ENCODE data around the gene AMBRA1.
"Not testable (repeated sequence)": the region's sequence is repeated elsewhere in the genome, so short reads cannot be mapped to it uniquely, and the experiment has no call there.

Gene AMBRA1

DNA sequence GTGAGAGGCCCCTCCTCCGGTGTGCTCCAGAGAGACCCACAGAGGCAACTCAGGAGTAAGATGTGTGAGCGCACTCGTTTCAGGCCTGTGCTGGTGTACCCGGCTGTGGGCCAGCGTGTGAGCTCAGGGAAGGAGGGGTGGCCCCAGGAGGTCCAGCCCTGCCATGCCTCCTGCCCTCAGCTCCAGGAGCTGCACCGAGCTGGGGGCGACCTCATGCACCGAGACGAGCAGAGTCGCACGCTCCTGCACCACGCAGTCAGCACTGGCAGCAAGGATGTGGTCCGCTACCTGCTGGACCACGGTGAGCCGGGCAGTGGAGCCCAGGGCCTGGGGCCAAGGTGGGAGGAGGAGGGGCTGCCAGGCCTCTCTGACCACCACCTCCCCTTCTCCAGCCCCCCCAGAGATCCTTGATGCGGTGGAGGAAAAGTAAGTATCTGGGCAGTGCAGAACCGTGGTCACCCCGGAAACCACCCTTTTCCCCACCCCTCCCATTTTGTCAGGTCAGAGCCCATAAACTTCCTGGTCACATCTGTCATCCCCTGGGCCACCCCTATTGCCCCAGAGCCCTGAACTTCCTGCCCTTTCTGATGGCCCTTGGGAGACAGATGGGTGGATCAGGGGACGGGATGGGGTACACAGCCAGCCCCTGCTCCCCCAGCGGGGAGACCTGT, 214.9 kb downstream of the AMBRA1 start:
- DNase-seq = no peak

DNA sequence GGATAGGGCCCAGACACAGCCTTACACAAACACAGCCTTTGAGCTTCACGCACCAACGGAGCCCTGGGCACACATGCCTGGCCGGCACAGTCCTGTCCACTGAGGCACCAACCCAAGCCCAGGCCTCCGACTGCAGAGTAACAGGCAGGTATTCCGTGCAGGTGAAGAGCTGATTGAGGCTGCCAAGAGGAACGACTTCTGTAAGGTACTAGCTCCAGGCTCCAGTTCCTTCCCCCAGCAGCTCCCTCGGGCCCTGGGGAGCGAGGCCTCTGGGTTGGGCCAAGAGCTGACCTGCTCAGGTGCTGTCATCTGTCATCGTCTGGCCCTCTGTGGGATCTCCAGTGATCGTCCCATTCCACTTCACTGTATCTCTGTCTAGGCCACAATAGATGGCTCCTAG, 215.5 kb downstream of the AMBRA1 start:
- no peak for DNase-seq

DNA sequence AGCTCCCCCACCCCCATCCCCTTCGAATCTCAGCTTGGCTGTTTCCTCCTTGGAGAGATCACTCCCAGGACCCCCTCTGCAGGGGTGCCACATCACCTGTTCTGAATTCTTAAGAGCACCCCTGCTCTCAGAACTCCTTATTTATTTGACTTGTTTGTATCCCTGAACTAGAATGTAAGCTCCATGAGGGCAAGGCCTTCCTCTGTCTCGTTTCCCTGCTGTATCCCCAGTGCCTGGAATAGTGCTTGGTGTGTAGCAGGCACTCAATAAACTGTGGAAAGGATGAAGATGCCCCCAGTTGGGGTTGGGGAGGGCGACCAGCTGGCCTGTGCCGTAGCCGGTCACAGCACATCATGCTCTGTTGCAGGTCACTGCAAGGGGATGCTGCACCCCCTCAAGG, 216.0 kb downstream of the AMBRA1 start:
- no peak for DNase-seq

DNA sequence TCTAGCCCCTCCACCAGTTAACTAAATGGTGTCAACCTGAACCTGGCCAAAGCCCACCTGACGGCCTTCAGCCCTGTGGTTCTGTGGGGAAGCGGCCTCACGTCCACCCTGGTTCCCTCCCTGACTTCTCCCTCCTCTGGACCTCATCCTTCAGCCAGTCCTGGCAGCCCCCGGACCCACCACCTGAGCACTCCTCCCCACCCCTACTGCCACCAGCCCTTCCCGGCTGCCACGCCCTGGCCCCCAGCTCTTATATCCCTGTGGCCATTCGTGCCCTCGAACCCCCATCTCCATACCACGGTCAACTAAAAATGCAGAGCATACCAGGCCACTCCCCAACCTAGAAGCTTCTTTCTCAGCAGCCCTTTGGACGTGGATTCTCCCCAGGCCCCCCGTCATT, 216.5 kb downstream of the AMBRA1 start:
- DNase-seq = no peak

DNA sequence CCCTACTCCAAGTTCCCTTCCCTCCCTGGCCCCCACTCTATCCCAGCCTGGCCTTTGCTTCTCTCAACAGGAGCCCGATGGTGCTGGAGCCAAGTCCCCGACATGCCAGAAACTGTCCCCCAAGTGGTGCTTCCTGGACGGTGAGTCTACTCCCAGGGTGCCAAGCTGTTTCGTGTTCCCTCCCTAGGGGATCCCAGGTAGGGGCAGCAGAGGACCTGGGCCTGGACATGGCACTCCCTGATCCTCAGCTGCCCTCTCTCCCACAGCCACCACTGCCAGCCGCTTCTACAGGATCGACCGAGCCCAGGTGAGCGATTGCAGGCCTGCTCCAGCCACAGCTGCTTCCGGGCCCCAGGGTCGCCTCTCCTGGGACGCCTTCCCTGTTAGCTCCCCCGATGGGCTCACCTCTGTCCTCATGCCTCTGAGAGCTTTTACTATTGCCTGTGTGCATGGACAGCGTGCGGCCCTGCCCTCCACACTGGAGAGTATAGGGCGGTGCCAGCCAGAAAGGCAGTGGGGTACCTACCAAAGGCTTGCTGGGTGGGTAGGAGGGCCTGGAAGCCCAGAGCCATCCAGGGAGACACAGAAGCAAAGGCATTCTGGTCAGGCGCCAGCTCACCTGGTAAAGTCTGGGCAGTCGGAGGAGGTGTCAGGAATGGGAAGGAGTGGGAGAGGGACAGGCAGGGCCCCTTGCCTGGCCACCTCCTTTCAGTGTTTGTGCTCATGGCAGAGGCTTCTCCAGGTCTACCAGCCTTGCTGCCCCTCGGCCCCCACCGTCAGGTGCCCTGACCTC, 217.4 kb downstream of the AMBRA1 start:
- no peak for DNase-seq

DNA sequence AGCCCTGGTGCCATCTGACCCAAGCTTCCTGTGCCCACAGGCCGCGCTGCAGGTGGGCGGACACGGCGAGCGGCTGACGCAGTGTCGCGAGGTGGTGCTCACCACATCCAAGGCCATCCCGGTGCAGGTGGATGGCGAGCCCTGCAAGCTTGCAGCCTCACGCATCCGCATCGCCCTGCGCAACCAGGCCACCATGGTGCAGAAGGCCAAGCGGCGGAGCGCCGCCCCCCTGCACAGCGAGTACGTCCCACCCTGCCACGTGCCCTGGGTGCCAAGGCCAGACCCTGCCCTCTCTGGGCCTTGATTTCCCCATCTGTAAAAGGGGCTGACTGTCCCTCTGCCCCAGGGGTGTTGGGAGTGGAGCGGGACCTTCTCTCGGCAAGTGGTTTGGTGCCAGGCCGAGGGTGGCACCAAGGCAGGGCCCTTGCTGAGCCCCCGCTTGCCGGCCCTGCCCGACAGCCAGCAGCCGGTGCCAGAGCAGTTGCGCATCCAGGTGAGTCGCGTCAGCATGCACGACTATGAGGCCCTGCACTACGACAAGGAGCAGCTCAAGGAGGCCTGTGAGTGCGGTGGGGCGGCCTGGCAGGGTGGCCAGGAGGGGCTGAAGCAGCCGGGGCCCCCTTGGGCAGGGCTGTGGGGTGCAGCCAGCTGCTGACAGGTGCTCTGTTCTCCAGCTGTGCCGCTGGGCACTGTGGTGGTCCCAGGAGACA, 218.3 kb downstream of the AMBRA1 start:
- no peak for DNase-seq

DNA sequence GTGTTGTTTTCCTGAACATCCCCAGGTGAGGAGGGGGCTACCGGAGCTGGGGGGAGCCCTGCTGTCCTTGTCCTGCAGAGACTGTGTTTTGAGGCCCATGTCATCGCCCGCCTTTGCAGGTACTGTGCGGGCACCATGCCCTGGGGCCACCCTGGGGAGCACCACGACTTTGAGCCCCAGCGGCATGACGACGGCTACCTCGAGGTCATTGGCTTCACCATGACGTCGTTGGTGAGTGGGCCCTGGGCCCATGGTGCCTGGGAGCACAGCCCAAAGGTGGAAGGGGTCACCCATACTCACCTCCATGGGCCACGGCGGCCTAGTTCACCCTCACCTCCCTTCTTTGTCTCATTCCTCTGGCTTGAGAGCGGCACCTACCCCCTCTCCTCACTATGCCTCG, 219.0 kb downstream of the AMBRA1 start:
- DNase-seq = no peak

DNA sequence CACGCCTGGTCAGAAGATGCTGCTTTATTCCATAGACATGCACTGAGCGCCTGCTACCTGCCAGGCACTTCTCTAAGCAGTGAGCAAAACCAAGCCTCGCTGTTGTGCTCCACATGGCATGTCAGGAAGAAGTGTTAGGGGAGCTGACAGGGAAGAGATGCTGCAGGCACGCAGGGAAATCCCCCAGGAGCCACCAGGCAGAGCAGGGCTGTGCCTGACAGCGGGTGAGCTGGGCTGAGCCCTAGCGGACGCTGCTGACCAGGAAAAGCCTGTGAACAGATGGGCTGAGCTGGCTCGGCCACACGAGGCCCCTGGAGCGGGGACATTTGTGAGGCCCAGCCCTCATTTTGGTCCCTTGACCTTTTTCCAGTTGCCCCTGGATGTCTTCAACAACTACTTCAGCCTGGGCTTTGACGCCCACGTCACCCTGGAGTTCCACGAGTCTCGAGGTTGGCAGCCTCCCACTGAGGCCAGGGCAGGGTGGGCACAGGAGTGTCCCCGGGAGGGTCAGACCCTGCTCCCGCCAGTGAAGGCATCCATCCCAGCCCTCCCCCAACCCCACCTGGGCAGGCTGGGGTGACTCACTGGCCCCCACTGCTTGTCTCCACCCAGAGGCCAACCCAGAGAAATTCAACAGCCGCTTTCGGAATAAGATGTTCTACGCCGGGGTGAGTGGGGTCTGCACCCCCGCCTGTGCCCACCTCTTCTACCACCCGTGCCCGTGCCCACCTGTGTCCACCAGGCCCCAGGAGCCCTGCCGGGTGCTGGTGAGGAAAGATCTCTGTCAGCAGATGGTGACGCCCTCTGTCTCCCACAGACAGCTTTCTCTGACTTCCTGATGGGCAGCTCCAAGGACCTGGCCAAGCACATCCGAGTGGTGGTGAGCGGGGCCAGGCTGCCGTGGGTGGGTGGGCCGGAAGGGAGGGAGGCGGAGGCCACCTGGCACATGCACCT, 219.8 kb downstream of the AMBRA1 start:
- DNase-seq = no peak

DNA sequence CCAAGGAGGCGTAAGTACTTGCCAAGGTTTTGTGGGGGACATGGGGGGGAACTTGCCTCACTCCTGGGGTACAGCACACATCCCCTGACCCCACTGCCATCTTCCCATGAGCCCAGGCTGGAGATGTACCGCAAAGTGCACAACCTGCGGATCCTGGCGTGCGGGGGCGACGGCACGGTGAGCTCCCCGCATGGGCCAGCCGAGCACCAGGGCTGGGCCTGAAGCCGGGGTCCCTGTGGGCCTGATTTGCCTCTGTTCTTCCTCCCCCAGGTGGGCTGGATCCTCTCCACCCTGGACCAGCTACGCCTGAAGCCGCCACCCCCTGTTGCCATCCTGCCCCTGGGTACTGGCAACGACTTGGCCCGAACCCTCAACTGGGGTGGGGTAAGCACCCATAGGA, 221.3 kb downstream of the AMBRA1 start:
- not testable (repeated sequence) for DNase-seq

DNA sequence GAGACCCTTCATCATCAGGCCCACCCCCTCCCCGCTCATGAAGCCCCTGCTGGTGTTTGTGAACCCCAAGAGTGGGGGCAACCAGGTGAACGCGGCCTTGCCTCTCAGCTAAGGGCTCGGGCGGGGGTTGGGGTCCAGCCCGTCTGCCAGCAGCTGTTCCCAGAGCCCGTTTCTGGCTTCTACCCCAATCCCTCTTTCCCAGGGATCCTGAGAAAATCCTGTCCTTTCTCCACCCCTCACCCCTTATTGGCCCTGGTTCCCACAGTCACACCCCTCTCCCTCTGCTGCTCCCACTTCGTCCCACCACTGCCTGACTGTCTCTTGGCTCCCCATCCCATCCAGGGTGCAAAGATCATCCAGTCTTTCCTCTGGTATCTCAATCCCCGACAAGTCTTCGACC, 221.7 kb downstream of the AMBRA1 start:
- no peak for DNase-seq

DNA sequence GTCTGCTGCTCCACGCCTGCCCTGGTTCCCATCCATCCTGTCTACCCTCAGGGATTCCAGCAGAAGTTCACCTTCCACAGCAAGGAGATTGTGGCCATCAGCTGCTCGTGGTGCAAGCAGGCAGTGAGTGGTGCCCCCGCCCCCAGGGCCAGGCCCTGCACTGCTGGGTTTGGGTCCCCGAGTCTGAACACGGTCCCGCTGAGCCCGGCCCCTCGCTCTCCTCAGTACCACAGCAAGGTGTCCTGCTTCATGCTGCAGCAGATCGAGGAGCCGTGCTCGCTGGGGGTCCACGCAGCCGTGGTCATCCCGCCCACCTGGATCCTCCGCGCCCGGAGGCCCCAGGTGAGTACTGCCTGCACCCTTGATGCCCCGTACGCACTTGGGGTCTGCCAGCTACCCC, 222.6 kb downstream of the AMBRA1 start:
- not testable (repeated sequence) for DNase-seq

DNA sequence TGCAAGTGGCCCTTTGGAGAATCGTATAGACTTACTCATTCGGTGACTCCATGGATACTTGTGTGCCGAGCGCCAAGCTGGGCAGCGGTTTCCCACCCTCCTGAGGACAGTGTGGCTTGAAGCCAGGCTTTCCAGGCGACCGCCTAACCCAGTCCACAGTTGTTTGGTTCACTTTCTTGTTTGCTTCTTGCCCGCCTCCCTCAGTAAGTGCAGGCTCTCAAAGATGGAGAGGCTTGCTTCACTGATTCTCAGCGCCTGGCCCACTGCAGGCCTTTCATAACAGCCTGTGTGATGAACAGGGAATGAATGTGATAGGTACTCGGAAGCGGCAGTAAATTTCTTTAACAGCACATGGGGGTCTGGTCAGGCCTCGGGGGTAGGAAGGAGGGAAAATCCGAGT, 223.6 kb downstream of the AMBRA1 start:
- DNase-seq = no peak

DNA sequence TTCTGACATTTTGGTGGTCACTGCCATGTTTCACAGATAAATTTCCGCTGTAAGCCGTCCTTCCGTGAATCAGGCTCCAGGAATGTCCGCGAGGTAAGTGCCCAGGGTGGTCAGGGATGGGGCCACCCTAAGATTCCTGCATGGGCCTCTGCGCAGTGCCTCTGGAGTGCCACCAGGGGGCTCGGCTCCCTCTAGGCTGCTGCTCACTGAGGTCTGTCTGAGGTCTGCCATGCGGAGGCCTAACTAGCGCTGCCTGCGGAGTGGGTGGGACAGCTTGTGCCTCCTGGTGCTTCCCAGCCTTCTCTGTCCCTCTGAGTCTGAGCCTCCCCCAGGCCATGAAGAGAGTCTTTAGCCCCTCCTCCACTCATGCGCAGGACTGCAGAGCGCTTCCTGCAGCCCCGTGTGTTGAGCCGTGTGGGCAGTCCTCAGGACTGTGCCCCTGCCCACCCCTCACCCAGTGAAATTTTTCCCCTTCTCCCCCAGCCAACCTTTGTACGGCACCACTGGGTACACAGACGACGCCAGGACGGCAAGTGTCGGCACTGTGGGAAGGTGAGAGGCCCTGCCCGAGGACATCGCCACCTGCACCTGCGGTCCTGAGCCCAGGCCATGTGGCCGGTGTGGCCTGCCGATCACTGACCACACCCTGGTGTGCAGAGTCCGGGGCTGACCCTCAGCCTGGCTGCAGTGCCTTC, 224.2 kb downstream of the AMBRA1 start:
- peak; percentile 46 for DNase-seq

DNA sequence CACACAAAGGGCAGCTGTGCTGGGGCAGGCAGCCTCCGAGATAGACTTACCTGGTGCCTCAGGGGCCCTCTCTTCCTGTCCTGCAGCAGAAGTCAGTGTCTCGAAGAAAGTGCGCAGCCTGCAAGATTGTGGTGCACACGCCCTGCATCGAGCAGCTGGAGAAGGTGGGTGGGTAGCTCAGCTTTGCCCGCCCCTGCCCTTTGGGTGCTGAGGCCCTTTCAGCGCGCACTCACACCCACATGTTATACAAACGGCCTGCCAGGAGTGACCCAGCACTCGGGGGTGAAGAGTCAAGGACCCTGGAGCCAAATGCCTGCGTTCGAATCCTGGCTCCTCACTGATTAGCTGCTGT, 225.9 kb downstream of the AMBRA1 start:
- DNase-seq = no peak

DNA sequence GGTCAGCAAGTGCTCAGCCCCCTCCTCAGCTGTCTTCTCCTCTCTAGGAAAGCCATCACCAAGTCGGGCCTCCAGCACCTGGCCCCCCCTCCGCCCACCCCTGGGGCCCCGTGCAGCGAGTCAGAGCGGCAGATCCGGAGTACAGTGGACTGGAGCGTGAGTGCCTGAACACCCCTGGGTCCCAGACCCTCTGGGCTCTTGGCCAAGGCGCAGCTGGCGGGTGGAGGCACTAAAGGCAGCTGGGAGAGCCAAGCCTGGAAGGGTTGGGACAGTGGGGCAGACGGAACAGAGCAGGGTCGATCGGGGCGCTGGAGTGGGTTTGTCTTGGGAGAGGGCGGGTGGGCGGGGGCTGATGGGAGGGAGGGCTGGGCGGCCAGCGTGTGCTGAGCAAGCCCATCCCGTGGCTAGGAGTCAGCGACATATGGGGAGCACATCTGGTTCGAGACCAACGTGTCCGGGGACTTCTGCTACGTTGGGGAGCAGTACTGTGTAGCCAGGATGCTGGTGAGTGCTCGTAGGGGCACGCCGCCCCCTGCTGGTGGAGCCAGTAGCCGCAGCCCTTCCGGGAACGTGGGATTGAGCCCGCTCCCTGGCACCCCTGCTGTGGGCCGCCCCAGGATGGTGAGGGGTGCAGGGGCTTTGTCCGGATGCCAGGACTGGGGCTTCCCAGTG, 226.4 kb downstream of the AMBRA1 start:
- DNase-seq = peak; percentile 69

DNA sequence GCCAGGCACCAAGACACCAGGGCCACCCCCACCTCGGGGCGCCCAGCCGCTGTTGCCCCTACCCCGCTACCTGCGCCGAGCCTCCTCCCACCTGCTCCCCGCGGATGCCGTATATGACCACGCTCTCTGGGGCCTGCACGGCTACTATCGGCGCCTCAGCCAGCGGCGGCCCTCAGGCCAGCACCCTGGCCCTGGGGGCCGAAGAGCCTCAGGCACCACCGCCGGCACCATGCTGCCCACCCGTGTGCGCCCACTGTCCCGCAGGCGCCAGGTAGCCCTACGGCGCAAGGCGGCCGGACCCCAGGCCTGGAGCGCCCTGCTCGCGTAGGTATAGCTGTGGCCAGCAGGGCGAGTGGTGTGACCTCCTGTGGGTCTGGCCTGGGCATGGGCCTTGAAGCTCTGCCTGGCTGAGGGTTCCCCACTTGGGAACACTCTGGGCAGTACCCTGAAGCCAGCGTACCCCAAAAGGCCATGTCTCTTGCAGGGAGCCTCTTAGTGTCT, 227.1 kb downstream of the AMBRA1 start:
- DNase-seq = no peak

DNA sequence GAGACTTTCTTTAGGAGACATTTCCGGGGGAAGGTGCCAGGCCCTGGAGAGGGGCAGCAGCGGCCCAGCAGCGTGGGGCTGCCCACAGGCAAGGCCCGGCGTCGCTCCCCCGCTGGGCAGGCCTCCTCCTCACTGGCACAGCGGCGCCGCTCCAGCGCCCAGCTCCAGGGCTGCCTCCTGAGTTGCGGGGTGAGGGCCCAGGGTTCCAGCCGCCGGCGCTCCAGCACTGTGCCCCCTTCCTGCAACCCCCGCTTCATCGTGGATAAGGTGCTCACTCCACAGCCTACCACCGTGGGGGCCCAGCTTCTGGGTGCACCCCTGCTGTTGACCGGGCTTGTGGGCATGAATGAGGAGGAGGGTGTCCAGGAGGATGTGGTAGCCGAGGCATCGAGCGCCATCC, 227.6 kb downstream of the AMBRA1 start:
- no peak for DNase-seq

DNA sequence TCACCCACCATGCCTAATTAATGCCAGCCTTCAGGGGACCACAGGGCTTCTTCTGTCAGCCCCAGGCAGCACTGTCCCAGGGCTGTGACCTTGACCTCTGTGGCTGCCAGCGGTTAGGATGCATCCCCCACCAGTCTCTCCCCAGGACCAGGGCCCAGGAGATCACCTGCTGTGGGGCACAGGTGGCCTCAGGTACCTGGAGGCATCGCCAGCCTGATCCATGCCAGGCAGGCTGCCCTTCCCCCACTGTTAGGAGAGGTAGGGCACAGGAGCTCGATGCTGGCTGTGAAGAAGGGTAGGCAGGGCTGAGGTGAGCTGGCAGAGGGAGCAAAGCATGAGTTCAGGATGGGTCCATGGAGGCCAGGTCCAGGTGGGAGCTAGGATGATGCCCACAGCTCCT, 229.0 kb downstream of the AMBRA1 start:
- no peak for DNase-seq

DNA sequence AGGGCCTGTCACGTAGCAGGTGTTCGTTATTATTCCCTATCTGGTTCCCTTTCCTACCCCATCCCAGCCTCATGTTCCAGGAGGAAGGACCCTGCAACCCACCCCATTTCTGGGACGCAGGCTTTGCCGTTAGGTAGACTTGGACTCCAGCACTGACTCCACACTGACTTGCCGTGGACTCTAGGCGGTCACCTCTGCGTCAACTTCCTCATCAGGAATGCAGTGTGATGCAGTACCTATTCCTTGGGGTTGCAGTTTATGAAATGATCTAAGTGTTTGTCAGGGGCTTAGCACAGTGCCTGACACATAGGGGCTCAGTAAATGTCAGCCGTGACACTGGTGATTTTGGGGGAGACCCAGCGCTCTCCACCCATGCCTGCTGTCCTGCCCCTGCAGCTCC, 229.8 kb downstream of the AMBRA1 start:
- no peak for DNase-seq

DNA sequence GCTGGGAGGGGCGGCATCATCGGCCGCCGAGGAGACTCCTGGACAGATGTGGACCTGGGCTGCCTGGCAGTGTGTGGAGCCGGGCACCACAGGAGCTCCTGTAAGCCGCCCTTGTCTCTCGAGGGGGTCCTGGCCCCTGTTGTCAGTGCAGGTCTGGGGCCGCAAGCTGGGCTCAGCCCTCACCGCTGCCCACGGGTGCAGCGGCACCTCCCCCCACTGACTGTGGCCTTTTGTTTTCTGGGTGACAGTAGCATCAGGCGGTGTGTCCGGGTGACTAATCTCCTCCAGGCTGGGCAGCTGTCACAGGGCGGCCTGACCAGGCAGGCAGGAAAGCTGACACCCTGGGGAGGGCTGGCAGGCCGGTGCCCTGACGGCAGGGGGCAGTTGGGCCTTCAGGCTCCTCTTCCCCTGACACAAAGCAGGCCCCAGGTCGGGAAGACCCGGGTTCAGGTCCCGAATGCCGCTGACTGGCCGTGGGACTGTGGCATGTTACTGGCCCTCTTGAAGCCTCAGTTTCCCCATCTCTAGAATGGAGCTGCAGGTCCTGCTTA, 230.3 kb downstream of the AMBRA1 start:
- no peak for DNase-seq

DNA sequence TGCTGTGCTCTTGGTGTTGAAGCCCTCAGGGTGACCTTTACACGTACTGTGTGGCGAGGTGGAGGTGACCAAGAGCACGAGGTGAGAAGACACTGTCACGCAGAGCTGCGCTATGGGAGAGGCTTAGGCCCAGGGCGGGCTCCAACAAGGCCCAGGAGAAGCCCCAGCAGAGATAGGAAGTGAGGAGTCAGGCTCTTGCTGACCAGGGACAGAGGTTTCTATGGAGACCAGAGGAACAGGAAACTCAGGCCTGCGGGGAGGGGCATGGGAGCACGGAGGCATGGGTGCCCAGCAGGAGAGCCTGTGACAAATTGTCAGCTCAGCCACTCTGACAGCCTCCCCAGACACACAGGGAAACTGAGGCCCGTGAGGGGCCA, 230.8 kb downstream of the AMBRA1 start:
- DNase-seq = no peak

Measured in activated T-cell treated with anti-CD3 and anti-CD28 coated beads for 4 hours (primary cell).